HEK293 (cell line): Measurements from ENCODE around the gene NECAB2.

Experiments
- CTCF ChIA-PET: fragments of 350-600 bp; formaldehyde crosslinking; extraction: SDS; loops from one replicate; lab custom pipeline; 2021; ENCODE audit warnings: antibody characterized with exemption; lab: Yijun Ruan, JAX
- POLR2A ChIA-PET: fragments of 300-600 bp; formaldehyde crosslinking; extraction: SDS; loops from one replicate; lab custom pipeline; 2020; ENCODE audit warnings: antibody characterized with exemption, inconsistent platforms; lab: Yijun Ruan, JAX
- H3K27ac ChIP-seq: fragments of 200-500 bp; sonication (Bioruptor generic); 2 replicates; pipeline ENCODE4 v1.5.1; 2014; ENCODE audit warnings: low read depth, low read length, control low read depth, inconsistent platforms; ENCODE audit errors: extremely low read depth
- H3K36me3 ChIP-seq, 2 experiments: fragments of 200-500 bp in 1 of 2; sonication (Bioruptor generic) in 1 of 2; 1 replicate in 1 of 2; 2 replicates in 1 of 2; pipeline ENCODE4 v1.5.1; 2014 to 2017; ENCODE audit warnings: inconsistent platforms in 2 of 2, low read length in 2 of 2; ENCODE audit not compliant: control insufficient read depth in 2 of 2, insufficient read depth in 1 of 2
- H3K4me1 ChIP-seq: fragments of 200-500 bp; sonication (Bioruptor generic); 2 replicates; pipeline ENCODE4 v1.5.1; 2014; ENCODE audit warnings: mild to moderate bottlenecking, low read length, inconsistent platforms; ENCODE audit not compliant: control insufficient read depth, insufficient read depth
- H3K4me3 ChIP-seq: 2 replicates; pipeline ENCODE4 v1.5.1; 2011; ENCODE audit warnings: low read depth, mild to moderate bottlenecking, control low read depth, low read length, moderate library complexity
- H3K9me3 ChIP-seq: fragments of 200-500 bp; sonication (Bioruptor generic); 2 replicates; pipeline ENCODE4 v1.5.1; 2014; ENCODE audit warnings: low read depth, low read length, inconsistent platforms; ENCODE audit not compliant: control insufficient read depth, insufficient read depth
- BCL11A ChIP-seq: fragments of 450-650 bp; formaldehyde crosslinking; IDR thresholded peaks from 2 replicates; pipeline ENCODE4 v1.5.1; 2016; ENCODE audit warnings: low read depth, missing biosample characterization, missing genetic modification characterization
- HOXA7 ChIP-seq: sonication (generic); formaldehyde crosslinking; IDR thresholded peaks from 2 replicates; pipeline ENCODE4 v1.8.1; 2022; ENCODE audit warnings: missing genetic modification reagents, borderline replicate concordance
- MEIS1 ChIP-seq: sonication (generic); formaldehyde crosslinking; IDR thresholded peaks from 2 replicates; pipeline ENCODE4 v1.8.1; 2022; ENCODE audit warnings: missing genetic modification reagents, mild to moderate bottlenecking, borderline replicate concordance
- PRDM6 ChIP-seq: fragments of 450-650 bp; formaldehyde crosslinking; IDR thresholded peaks from 2 replicates; pipeline ENCODE4 v1.5.1; 2017; ENCODE audit warnings: missing biosample characterization, missing genetic modification characterization
- SP2 ChIP-seq: fragments of 450-650 bp; formaldehyde crosslinking; IDR thresholded peaks from 2 replicates; pipeline ENCODE4 v1.5.1; 2016; ENCODE audit warnings: missing biosample characterization, missing genetic modification characterization
- ZFP69B ChIP-seq: fragments of 450-650 bp; formaldehyde crosslinking; IDR thresholded peaks from 2 replicates; pipeline ENCODE4 v1.5.1; 2016; ENCODE audit warnings: missing biosample characterization, missing genetic modification characterization
- ZNF10 ChIP-seq: fragments of 450-650 bp; formaldehyde crosslinking; IDR thresholded peaks from 2 replicates; pipeline ENCODE4 v1.5.1; 2017; ENCODE audit warnings: missing biosample characterization, missing genetic modification characterization
- ZNF132 ChIP-seq: fragments of 450-650 bp; formaldehyde crosslinking; IDR thresholded peaks from 2 replicates; pipeline ENCODE4 v1.5.1; 2017; ENCODE audit warnings: missing biosample characterization, missing genetic modification characterization, borderline replicate concordance
- ZNF16 ChIP-seq: fragments of 450-650 bp; formaldehyde crosslinking; IDR thresholded peaks from 2 replicates; pipeline ENCODE4 v1.5.1; 2016; ENCODE audit warnings: low read depth, missing biosample characterization, missing genetic modification characterization
- ZNF221 ChIP-seq: fragments of 450-650 bp; formaldehyde crosslinking; IDR thresholded peaks from 2 replicates; pipeline ENCODE4 v1.5.1; 2017; ENCODE audit warnings: missing biosample characterization, missing genetic modification characterization, borderline replicate concordance
- ZNF398 ChIP-seq: fragments of 450-650 bp; formaldehyde crosslinking; IDR thresholded peaks from 2 replicates; pipeline ENCODE4 v1.5.1; 2017; ENCODE audit warnings: missing biosample characterization, missing genetic modification characterization
- ZNF404 ChIP-seq: fragments of 450-650 bp; formaldehyde crosslinking; IDR thresholded peaks from 2 replicates; pipeline ENCODE4 v1.5.1; 2017; ENCODE audit warnings: missing biosample characterization, missing genetic modification characterization
- ZNF423 ChIP-seq: fragments of 450-650 bp; formaldehyde crosslinking; IDR thresholded peaks from 2 replicates; pipeline ENCODE4 v1.5.1; 2016; ENCODE audit warnings: missing biosample characterization, missing genetic modification characterization
- ZNF473 ChIP-seq: fragments of 450-650 bp; formaldehyde crosslinking; IDR thresholded peaks from 2 replicates; pipeline ENCODE4 v1.5.1; 2017; ENCODE audit warnings: missing biosample characterization, missing genetic modification characterization
- ZNF521 ChIP-seq: fragments of 450-650 bp; formaldehyde crosslinking; IDR thresholded peaks from 2 replicates; pipeline ENCODE4 v1.5.1; 2017; ENCODE audit warnings: missing biosample characterization, mild to moderate bottlenecking, missing genetic modification characterization
- ZNF549 ChIP-seq: fragments of 450-650 bp; IDR thresholded peaks from 2 replicates; pipeline ENCODE4 v1.5.1; 2018; ENCODE audit warnings: missing biosample characterization, missing genetic modification characterization, mild to moderate bottlenecking, inconsistent platforms, moderate library complexity
- ZNF596 ChIP-seq: fragments of 450-650 bp; IDR thresholded peaks from 2 replicates; pipeline ENCODE4 v1.5.0; 2018; ENCODE audit warnings: missing biosample characterization, mild to moderate bottlenecking, missing genetic modification characterization, moderate library complexity
- ZNF670 ChIP-seq: fragments of 450-650 bp; formaldehyde crosslinking; IDR thresholded peaks from 2 replicates; pipeline ENCODE4 v1.5.1; 2016; ENCODE audit warnings: missing biosample characterization, missing genetic modification characterization, low read depth
- ZNF830 ChIP-seq: fragments of 450-650 bp; IDR thresholded peaks from 2 replicates; pipeline ENCODE4 v1.5.0; 2018; ENCODE audit warnings: missing biosample characterization, missing genetic modification characterization, low read depth, mild to moderate bottlenecking, moderate library complexity
- ZNF837 ChIP-seq: fragments of 450-650 bp; formaldehyde crosslinking; IDR thresholded peaks from 2 replicates; pipeline ENCODE4 v1.5.1; 2016; ENCODE audit warnings: missing biosample characterization, missing genetic modification characterization
- ZSCAN16 ChIP-seq: fragments of 450-650 bp; formaldehyde crosslinking; IDR thresholded peaks from 2 replicates; pipeline ENCODE4 v1.5.1; 2016; ENCODE audit warnings: missing biosample characterization, missing genetic modification characterization

The NECAB2 gene

DNA sequence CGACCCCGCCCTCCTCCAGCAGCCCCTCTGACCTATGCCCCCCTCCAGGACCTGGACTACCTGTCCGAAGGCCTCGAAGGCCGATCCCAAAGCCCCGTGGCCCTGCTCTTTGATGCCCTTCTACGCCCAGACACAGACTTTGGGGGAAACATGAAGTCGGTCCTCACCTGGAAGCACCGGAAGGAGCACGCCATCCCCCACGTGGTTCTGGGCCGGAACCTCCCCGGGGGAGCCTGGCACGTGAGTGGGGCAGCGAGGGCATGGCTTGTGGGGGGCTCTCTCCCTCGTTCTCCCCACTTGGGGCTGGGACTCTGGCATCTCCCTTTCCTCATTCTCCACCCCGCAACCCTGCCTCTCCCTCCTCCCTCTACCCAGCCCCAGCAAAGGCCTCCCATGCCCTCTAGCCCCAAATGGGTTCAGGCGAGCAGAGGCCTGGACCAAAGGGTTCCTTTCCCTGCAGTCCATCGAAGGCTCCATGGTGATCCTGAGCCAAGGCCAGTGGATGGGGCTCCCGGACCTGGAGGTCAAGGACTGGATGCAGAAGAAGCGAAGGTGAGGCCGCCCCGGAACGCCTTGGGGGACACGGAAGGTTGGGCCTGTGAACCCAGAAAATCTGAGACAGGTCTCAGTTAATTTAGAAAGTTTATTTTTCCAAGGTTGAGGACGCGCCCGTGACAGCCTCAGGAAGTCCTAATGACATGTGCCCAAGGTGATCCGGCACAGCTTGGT is 7.4 kb upstream of the NECAB2 start:
- Histone ChIP-seq H3K9me3 (no peaks in the 10 kb centered on the region), H3K27ac (no peak overlapping the region), H3K4me1 (no peaks in the 10 kb centered on the region), H3K36me3 (no peaks in the 10 kb centered on the region), H3K4me3 (no peak overlapping the region)
- ChIA-PET CTCF (interaction anchor here (0.7 to 1.3 kb wide), 3 partner anchors 29 to 105 kb away, joined by 3 to 4 read pairs (median 3); no protein-coding TSS in a partner anchor), POLR2A (no interaction called here)
- no peak for TF ChIP-seq ZNF670 (tag by site-specific recombination)
- no peak for TF ChIP-seq BCL11A (tag by site-specific recombination)
- TF ChIP-seq MEIS1 (CRISPR knock-in tag), result no peak
- no peak for TF ChIP-seq ZNF423 (tag by site-specific recombination)
- TF ChIP-seq ZNF404, result no peak
- no peak for TF ChIP-seq ZNF830 (tag by site-specific recombination)
- no peak for TF ChIP-seq SP2 (tag by site-specific recombination)
- TF ChIP-seq ZNF10, result no peak
- no peak for TF ChIP-seq ZNF398 (tag by site-specific recombination)
- TF ChIP-seq HOXA7 (CRISPR knock-in tag), result no peak
- no peak for TF ChIP-seq ZNF221 (tag by site-specific recombination)
- no peak for TF ChIP-seq ZNF549 (tag by site-specific recombination)
- no peak for TF ChIP-seq ZNF596 (tag by site-specific recombination)
- no peak for TF ChIP-seq ZNF837 (tag by site-specific recombination)

DNA sequence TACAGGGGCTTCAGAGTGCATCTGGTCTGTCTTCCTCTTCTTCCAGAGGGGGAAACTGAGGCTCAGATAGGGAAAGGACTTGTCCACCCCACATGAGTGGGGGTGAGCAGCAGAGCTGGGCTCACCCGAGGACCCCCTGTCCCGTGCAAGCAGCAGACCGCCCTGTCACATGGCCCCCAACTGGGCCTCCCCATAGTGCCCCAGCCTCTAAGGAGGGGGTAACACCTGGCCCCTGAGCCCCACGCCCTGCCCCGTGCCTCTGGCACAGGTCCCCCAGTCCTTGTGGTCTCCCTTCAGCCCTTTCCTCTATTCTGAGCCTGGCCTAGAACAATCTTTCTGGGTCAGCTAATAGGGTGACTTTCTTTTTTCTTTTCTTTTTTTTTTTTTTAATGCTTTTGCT is 6.5 kb upstream of the NECAB2 start:
- H3K27ac ChIP-seq, result no peak overlapping the region
- H3K36me3 ChIP-seq, result no peaks in the 10 kb centered on the region
- POLR2A ChIA-PET, result no interaction called here
- no peak overlapping the region for H3K4me3 ChIP-seq
- no peak for TF ChIP-seq PRDM6 (tag by site-specific recombination)
- TF ChIP-seq ZNF473 (tag by site-specific recombination), result no peak
- TF ChIP-seq ZFP69B, result no peak
- TF ChIP-seq ZNF16, result no peak
- no peak for TF ChIP-seq ZNF521 (tag by site-specific recombination)
- TF ChIP-seq ZNF132 (tag by site-specific recombination), result no peak
- no peak for TF ChIP-seq ZSCAN16 (tag by site-specific recombination)
- CTCF ChIA-PET, result interaction anchor here (1.3 kb wide), 1 partner anchor 104 kb away, joined by 3 read pairs; no protein-coding TSS in a partner anchor
- no peaks in the 10 kb centered on the region for H3K9me3 ChIP-seq
- no peaks in the 10 kb centered on the region for H3K4me1 ChIP-seq
